GM12872 (cell line): ENCODE data around the gene ARHGEF6.

Experiments
- TF ChIP-seq, protein P1 (sequence below): IDR thresholded peaks from 3 replicates; pipeline ENCODE4 v1.5.1; 2011; ENCODE audit warnings: low read depth, mild to moderate bottlenecking, low read length, moderate library complexity; ENCODE audit not compliant: insufficient read depth

ARHGEF6 gene

DNA sequence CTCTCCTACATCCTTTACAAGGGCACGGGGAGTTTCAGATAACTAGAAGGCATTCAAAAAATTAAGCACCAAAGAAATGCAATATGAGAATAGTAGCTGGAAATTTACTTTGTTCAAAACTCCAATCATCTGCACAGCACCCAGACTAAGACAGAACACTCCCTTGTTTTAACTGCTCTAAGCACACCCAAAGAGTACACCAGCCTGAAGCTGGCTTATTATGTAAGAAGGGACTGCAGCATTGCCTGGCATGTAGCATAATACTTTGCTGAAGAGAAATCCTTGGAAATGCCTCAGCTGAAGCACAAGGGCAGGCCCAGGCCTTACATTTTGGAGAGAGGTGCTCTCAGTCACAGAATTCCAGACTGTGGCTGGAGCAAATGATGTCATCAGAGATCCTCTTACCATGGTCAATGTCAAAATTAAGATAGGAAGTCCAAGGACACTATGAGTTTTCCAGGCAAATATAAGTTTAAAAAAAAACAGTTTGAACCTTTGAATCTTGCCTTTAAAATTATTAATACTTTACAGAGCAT, 14.8 kb downstream of the ARHGEF6 start:
- TF ChIP-seq, protein P1, sequence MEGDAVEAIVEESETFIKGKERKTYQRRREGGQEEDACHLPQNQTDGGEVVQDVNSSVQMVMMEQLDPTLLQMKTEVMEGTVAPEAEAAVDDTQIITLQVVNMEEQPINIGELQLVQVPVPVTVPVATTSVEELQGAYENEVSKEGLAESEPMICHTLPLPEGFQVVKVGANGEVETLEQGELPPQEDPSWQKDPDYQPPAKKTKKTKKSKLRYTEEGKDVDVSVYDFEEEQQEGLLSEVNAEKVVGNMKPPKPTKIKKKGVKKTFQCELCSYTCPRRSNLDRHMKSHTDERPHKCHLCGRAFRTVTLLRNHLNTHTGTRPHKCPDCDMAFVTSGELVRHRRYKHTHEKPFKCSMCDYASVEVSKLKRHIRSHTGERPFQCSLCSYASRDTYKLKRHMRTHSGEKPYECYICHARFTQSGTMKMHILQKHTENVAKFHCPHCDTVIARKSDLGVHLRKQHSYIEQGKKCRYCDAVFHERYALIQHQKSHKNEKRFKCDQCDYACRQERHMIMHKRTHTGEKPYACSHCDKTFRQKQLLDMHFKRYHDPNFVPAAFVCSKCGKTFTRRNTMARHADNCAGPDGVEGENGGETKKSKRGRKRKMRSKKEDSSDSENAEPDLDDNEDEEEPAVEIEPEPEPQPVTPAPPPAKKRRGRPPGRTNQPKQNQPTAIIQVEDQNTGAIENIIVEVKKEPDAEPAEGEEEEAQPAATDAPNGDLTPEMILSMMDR, result no peak

DNA sequence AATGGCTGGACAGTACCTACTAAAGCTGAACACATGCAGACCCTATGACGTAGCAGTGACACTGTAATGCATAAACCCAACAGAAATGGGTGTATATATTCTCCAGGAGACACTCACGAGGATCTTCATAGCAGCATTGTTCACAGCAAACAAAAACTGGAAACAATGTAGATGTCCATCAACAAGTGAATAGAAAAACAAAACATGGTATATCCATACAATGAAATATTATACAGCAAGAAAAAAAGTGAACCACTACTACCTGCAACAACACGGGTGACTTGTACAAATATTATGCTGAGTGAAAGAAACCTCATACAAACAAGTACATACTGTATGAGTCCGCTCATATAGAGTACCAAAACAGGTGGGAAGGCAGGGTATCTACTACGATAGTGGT, 16.5 kb downstream of the ARHGEF6 start:
- TF ChIP-seq, protein P1, result no peak

DNA sequence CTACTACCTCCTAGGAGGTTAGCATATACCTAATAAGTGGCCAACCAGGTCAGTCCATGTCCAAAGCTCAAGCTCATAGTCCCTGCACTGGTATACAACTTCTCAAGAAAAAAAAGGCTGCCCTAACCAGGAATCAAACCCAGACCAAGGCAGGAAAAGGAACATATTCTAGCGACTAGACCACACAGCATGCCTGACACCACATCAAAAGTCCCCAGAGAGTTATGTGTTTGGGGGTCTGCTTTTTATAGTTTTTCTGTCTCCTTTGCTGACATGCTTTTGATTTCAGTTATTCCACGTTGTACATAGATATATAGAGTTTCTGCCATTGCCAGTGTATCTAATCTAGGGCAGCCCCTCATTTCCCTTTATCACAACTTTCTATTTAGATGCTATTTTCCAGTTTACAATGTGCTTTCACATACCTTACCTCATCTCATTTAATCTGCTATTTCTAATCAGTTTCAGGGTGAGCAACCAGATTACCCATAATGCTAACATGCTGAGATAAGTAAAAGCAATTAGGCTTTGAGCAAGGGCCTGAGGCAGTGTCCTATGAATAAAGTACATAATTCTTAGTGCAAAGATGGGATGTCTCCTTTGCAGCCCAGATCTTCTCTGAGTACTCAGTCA, 17.8 kb downstream of the ARHGEF6 start:
- TF ChIP-seq, protein P1, result no peak

DNA sequence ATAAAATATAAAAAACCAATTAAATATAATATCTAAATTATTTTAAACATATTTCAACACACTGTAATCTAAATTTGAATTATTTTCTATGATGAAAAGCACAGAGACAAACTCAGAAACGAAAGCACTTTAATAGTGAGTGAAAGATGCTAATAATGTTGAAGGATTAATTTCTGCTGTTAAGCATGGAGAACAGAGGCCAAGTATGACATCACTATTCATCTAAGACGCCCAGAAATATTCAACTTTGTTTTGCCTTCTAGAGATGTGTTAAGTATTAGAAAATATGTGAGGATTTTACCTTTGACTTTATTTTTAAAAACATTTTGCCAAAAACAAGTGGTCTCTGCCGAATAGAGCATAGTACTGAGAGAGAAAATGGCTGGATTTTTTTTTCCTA, 19.3 kb downstream of the ARHGEF6 start:
- TF ChIP-seq, protein P1, result no peak

DNA sequence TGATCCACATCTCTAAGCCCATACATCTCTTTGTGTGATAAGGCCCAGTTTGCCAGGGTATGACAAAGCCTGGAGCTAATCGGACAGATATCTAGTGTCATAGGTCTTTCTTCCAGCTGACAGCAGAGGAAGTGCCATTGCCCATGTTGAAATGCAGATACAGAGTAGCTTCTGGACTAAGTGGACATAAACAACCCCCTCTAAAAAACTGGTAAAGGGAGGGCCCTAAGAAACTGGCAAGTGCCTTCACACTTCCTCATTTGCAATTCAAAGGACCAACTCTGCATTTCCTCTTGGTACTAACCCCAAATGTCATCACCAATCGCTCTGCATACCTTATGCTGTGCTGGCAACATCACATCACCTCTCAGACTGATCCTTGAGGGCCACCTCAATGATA, 20.8 kb downstream of the ARHGEF6 start:
- TF ChIP-seq, protein P1, result no peak

DNA sequence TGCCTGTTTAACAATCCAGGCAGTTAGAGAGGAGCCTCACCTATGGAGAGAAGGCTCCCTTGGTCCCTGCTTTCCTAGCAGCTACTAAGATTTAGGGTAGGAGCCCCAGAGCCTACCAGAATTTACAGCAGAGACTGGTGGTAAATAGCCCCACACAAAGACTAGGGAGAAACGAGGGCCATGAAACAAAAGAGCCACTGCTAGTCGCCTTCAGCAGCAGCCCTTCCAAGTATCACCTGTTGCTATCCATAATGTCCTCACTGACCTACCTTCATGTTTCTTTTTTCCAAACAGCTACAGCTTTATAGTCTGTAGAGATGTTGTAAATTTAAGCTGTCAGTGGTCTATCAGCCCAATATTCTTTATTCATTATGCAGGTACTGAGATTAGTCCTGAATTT, 25.3 kb downstream of the ARHGEF6 start:
- TF ChIP-seq, protein P1, result no peak

DNA sequence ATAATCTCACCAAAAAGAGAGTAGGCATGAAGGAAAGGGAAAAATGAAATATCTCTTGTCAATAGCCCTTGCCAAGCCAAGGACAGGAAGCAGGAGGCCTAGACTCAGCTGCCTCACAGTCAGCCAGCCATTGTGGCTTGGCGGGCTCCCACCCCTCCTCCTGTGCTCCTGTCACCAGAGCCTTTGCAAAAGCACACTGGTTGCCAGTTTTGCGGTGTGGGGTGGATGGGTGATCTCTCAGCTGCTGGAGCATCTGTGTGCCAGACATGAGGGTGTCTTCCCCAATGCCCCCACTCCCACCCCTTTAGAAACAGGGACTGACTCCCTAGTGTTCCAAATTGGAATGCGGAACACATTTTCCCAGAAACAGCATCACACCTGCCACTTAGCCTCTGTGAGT, 26.1 kb downstream of the ARHGEF6 start:
- TF ChIP-seq, protein P1, result no peak

DNA sequence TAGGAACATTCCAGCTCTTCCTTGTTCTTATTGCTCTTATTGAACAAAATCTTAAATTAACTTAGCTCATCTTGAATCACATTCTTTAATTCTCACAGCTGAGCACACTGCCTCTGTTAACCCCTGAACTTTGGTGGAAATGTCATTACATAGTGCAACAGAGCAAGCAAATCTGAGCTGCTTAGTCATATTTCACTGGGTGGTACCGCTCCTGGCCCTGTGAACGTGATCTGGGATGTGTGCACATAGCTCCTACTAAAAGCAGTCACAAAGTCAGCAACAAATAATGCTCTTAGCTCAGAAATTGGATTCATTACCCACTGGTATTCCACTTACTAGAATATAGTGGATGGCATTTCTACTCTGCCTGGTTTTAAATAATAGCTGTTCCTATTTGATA, 27.9 kb downstream of the ARHGEF6 start:
- TF ChIP-seq, protein P1, result no peak
